B cell (primary cell): ENCODE measurements around the gene FAR1. TPM values are rescaled to one million over a fixed set of nuclear protein-coding genes. Genes with fewer than 3 reads are reported as not detected.

ENCODE experiments used
- ATAC-seq: fragments of 200-7000 bp; cut with Tn5 transposase; one replicate; pipeline ENCODE4 v1.10.0; 2021; ENCODE audit warnings: low read depth, mild to moderate bottlenecking, moderate number of reproducible peaks, moderate library complexity
- CTCF ChIA-PET: fragments of 350-600 bp; sonication (Branson Sonifier 250); formaldehyde crosslinking; loops from one replicate; lab custom pipeline; 2021; ENCODE audit warnings: antibody characterized with exemption, inconsistent platforms; lab: Charles Lee
- POLR2A ChIA-PET: fragments of 350-600 bp; sonication (Branson Sonifier 250); formaldehyde crosslinking; loops from one replicate; lab custom pipeline; 2021; ENCODE audit warnings: antibody characterized with exemption; lab: Charles Lee
- DNase-seq: peaks from one replicate; pipeline ENCODE4 v3.0.0; 2013
- H2AFZ ChIP-seq: 2 replicates; pipeline ENCODE4 v1.6.1; 2012; ENCODE audit warnings: mild to moderate bottlenecking, low read depth, low read length; ENCODE audit not compliant: insufficient read depth, poor library complexity, severe bottlenecking
- H3K27ac ChIP-seq, 2 donors: 1 replicate in 1 of 2; 2 replicates in 1 of 2; pipeline ENCODE4 v1.5.1; 2012 to 2013; ENCODE audit warnings: low read length in 2 of 2, mild to moderate bottlenecking in 2 of 2, moderate library complexity in 1 of 2
- H3K27me3 ChIP-seq, 4 experiments: fragments of 200-600 bp in 1 of 4; sonication (generic) in 1 of 4; replicated peaks in 1 of 4; 1 replicate in 2 of 4; 2 replicates in 2 of 4; pipeline versions ENCODE4 v1.6.1 to v1.7.0; 2013 to 2016; ENCODE audit warnings: low read length in 3 of 4, mild to moderate bottlenecking in 2 of 4, mixed read lengths in 1 of 4, moderate library complexity in 1 of 4; ENCODE audit not compliant: insufficient read depth in 4 of 4, control insufficient read depth in 3 of 4; ENCODE audit errors: control extremely low read depth in 1 of 4
- H3K36me3 ChIP-seq, 2 experiments: replicated peaks in 1 of 2; 1 replicate in 1 of 2; 2 replicates in 1 of 2; pipeline versions ENCODE4 v1.6.1 to v1.7.1; 2013; ENCODE audit warnings: low read length in 1 of 2; ENCODE audit not compliant: insufficient read depth in 2 of 2, control insufficient read depth in 1 of 2; ENCODE audit errors: control extremely low read depth in 1 of 2, extremely low read depth in 1 of 2
- H3K4me1 ChIP-seq, 2 donors: fragments of 200-600 bp in 1 of 2; sonication (generic) in 1 of 2; 1 replicate in 1 of 2; 2 replicates in 1 of 2; pipeline versions ENCODE4 v1.5.1 to v1.6.1; 2013 to 2017; ENCODE audit warnings: low read length in 2 of 2; ENCODE audit not compliant: control insufficient read depth in 2 of 2, insufficient read depth in 2 of 2
- H3K4me2 ChIP-seq: replicated peaks from 2 replicates; pipeline ENCODE3; 2012; ENCODE audit warnings: mild to moderate bottlenecking, low read depth, low read length; ENCODE audit not compliant: poor library complexity, severe bottlenecking
- H3K4me3 ChIP-seq, 5 experiments: fragments of 200-600 bp in 1 of 5; sonication (generic) in 1 of 5; 1 replicate in 3 of 5; 2 replicates in 2 of 5; pipeline versions ENCODE4 v1.5.1 to v1.7.0; 2011 to 2016; ENCODE audit warnings: low read length in 4 of 5, mild to moderate bottlenecking in 4 of 5, low read depth in 2 of 5, control low read depth in 1 of 5, moderate library complexity in 1 of 5; ENCODE audit not compliant: insufficient read depth in 1 of 5; ENCODE audit errors: control extremely low read depth in 1 of 5, extremely low read depth in 1 of 5
- H3K79me2 ChIP-seq: fragments of 200-600 bp; sonication (generic); one replicate; pipeline ENCODE4 v1.6.0; 2016; ENCODE audit warnings: low read length; ENCODE audit not compliant: control insufficient read depth, insufficient read depth
- H3K9ac ChIP-seq: fragments of 200-600 bp; sonication (generic); 2 replicates; pipeline ENCODE4 v1.6.1; 2017; ENCODE audit warnings: mild to moderate bottlenecking, low read length, moderate library complexity
- H3K9me3 ChIP-seq, 3 donors: one replicate each; pipeline versions ENCODE4 v1.6.1 to v1.7.1; 2013; ENCODE audit warnings: low read length in 2 of 3; ENCODE audit not compliant: control insufficient read depth in 2 of 3, insufficient read depth in 1 of 3; ENCODE audit errors: control extremely low read depth in 1 of 3
- H4K20me1 ChIP-seq: 2 replicates; pipeline ENCODE4 v1.6.0; 2012; ENCODE audit warnings: mild to moderate bottlenecking, low read length; ENCODE audit not compliant: insufficient read depth, control insufficient read depth, poor library complexity, severe bottlenecking
- H3K27ac Mint-ChIP-seq: one replicate; pipeline ENCODE4 v1.8.0; 2021; ENCODE audit warnings: mixed read lengths
- H3K27me3 Mint-ChIP-seq: one replicate; pipeline ENCODE4 v1.8.0; 2021; ENCODE audit warnings: mixed read lengths
- H3K4me1 Mint-ChIP-seq: one replicate; pipeline ENCODE4 v1.8.0; 2021; ENCODE audit warnings: mixed read lengths
- H3K4me3 Mint-ChIP-seq: one replicate; pipeline ENCODE4 v1.8.0; 2021; ENCODE audit warnings: mixed read lengths
- H3K9me3 Mint-ChIP-seq: one replicate; pipeline ENCODE4 v1.8.0; 2022; ENCODE audit warnings: mixed read lengths; ENCODE audit not compliant: insufficient read depth
- EZH2 ChIP-seq: IDR thresholded peaks from 2 replicates; pipeline ENCODE4 v1.6.1; 2012; ENCODE audit warnings: borderline replicate concordance, low read depth, mild to moderate bottlenecking, moderate library complexity, low read length; ENCODE audit not compliant: insufficient read depth, poor library complexity, severe bottlenecking
- WGBS: methylation state at CpG from one replicate; pipeline ENCODE4 v1.1.5; 2013; ENCODE audit warnings: missing lambda C conversion rate; ENCODE audit not compliant: insufficient coverage; 5-methylcytosine and 5-hydroxymethylcytosine counted together
- intact Hi-C: fragments of 100-400 bp; cut with micrococcal nuclease; formaldehyde crosslinking; loops from one replicate; pipeline ENCODE4 v1.10.0; 2022
- polyA plus RNA-seq: library from polyadenylated mRNA; depleted of rRNA; stranded (reverse); fragments of >200 nt; gene quantifications from 2 replicates; pipeline ENCODE4 v1.2.3, GENCODE V29; 2012
- total RNA-seq, 2 donors: library from RNA; stranded (reverse); fragments of 120-200 nt in 1 of 2; gene quantifications; 1 replicate in 1 of 2; 2 replicates in 1 of 2; pipeline versions ENCODE4 v1.2.3 to v1.2.4, GENCODE V29; 2013 to 2022
- TF ChIP-seq, protein P1 (sequence below): fragments of 200-600 bp; IDR thresholded peaks from one replicate; pipeline ENCODE4 v1.8.0; 2022; ENCODE audit warnings: antibody characterized with exemption, mild to moderate bottlenecking

The FAR1 gene
- total and polyA plus RNA-seq, 2 donors (not counting 1 experiment from before 2014, with no cell fraction given), result 8.1 to 44.8 TPM

- Histone ChIP-seq H3K4me2 (no peak overlapping the region), H3K4me1 (no peaks in the 10 kb centered on the region), H2AFZ (no peak overlapping the region), H3K4me3 (no peak overlapping the region), H3K27me3 (no peaks in the 10 kb centered on the region), H3K36me3 (peaks cover 8 to 27% of the 10 kb centered on the region in 2 experiments), H3K27ac (no peak overlapping the region), H3K9me3 (no peaks in the 10 kb centered on the region), H3K9ac (no peak overlapping the region), H3K79me2 (peaks cover 38% of the 10 kb centered on the region), H4K20me1 (peaks cover 41% of the 10 kb centered on the region)
- Mint-ChIP-seq H3K27me3 (no peaks in the 10 kb centered on the region), H3K9me3 (peaks cover 2% of the 10 kb centered on the region), H3K4me1 (peaks cover 6% of the 10 kb centered on the region), H3K4me3 (no peak overlapping the region), H3K27ac (no peak overlapping the region)
- ATAC-seq (no peak), DNase-seq (no peak)
- no peak for TF ChIP-seq EZH2
- TF ChIP-seq, protein P1, sequence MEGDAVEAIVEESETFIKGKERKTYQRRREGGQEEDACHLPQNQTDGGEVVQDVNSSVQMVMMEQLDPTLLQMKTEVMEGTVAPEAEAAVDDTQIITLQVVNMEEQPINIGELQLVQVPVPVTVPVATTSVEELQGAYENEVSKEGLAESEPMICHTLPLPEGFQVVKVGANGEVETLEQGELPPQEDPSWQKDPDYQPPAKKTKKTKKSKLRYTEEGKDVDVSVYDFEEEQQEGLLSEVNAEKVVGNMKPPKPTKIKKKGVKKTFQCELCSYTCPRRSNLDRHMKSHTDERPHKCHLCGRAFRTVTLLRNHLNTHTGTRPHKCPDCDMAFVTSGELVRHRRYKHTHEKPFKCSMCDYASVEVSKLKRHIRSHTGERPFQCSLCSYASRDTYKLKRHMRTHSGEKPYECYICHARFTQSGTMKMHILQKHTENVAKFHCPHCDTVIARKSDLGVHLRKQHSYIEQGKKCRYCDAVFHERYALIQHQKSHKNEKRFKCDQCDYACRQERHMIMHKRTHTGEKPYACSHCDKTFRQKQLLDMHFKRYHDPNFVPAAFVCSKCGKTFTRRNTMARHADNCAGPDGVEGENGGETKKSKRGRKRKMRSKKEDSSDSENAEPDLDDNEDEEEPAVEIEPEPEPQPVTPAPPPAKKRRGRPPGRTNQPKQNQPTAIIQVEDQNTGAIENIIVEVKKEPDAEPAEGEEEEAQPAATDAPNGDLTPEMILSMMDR, result no peak
- WGBS, result 100% methylated on average over 2 of the region's 4 CpGs
- POLR2A ChIA-PET, result no interaction called here
- intact Hi-C loops, result no loop called here
- CTCF ChIA-PET, result no interaction called here
These were observed 25.6 kb downstream of the FAR1 start for GRCh38 chr11:13694115-13694514.

- Histone ChIP-seq H3K27ac (no peak overlapping the region), H2AFZ (no peak overlapping the region), H3K4me3 (no peak overlapping the region), H3K9me3 (no peaks in the 10 kb centered on the region), H3K36me3 (peaks cover 9 to 27% of the 10 kb centered on the region in 2 experiments), H3K4me1 (no peaks in the 10 kb centered on the region), H3K9ac (no peak overlapping the region), H3K27me3 (no peaks in the 10 kb centered on the region), H4K20me1 (peaks cover 35% of the 10 kb centered on the region), H3K4me2 (no peak overlapping the region), H3K79me2 (peaks cover 27% of the 10 kb centered on the region)
- Mint-ChIP-seq H3K9me3 (peaks cover 1% of the 10 kb centered on the region), H3K27ac (no peak overlapping the region), H3K4me1 (peaks cover 6% of the 10 kb centered on the region), H3K27me3 (no peaks in the 10 kb centered on the region), H3K4me3 (no peak overlapping the region)
- ChIA-PET POLR2A (no interaction called here), CTCF (no interaction called here)
- intact Hi-C loops, result no loop called here
- TF ChIP-seq EZH2, result no peak
- TF ChIP-seq, protein P1, result no peak
- DNase-seq, result no peak
- ATAC-seq, result no peak
These were observed 27.4 kb downstream of the FAR1 start for GRCh38 chr11:13695886-13696285.
